ENCODE results near the gene CAPN15. TPM values are rescaled to one million over a fixed set of nuclear protein-coding genes. Genes with fewer than 3 reads are reported as not detected.

CAPN15 gene
- total and polyA plus RNA-seq, 9 of the 15 experiments (the other 6 are each of a cell fraction or from before 2014, with no cell fraction given): 0.62 to 111 (median 14.2) TPM

DNA sequence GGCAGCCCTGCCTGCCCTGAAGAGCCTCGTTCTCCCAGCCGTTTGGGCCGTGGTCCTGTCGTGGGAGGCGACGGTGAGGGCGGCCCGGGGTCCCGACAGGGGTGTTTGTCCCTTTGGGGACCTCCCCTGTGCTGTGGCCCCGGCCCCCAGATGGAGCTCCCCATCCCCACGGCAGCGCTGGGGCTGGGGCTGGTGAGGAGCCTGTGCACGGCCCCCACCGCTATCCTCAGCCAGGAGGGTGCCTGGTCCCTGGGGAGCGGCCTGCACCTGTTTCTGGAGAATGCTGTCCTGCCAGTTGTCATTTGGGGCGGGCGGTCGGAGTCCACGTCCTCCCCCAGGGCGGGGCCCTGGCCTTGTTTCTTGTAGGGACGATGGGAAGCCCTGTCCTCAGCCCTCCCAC, 6.6 kb downstream of the CAPN15 start (continued):
- TF ChIP-seq DEAF1 (CRISPR knock-in tag; IDR thresholded peaks at IDR 0.05) (no peak), BRD4 (IDR thresholded peaks at IDR 0.05) (no peak), RBM14 (IDR thresholded peaks at IDR 0.05; ENCODE audit: borderline replicate concordance, insufficient read depth, low read depth, low read length) (no peak), ZNF639 (CRISPR knock-in tag; conservative IDR thresholded peaks at IDR 0.05 in 1 of 2, IDR thresholded peaks at IDR 0.05 in 1 of 2) (no peak), POLR2AphosphoS5 (IDR thresholded peaks at IDR 0.05; ENCODE audit: control insufficient read depth, insufficient read depth, low read depth, low read length) (no peak), ZSCAN32 (CRISPR knock-in tag; IDR thresholded peaks at IDR 0.05) (no peak), PHF21A (IDR thresholded peaks at IDR 0.05; ENCODE audit: borderline replicate concordance, low read depth) (no peak), KDM2B (CRISPR knock-in tag; IDR thresholded peaks at IDR 0.05) (no peak)
- TF ChIP-seq, protein P1, sequence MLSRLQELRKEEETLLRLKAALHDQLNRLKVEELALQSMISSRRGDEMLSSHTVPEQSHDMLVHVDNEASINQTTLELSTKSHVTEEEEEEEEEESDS (CRISPR knock-in tag; IDR thresholded peaks at IDR 0.05): no peak

Data from K562 (cell line).